Measurements from ENCODE around the gene C1orf115.
A peak's percentile ranks its signal among the peaks of the same experiment; 100 is the strongest.
"Not testable (repeated sequence)": the region's sequence is repeated elsewhere in the genome, so short reads cannot be mapped to it uniquely, and the experiment has no call there.

The C1orf115 gene

DNA sequence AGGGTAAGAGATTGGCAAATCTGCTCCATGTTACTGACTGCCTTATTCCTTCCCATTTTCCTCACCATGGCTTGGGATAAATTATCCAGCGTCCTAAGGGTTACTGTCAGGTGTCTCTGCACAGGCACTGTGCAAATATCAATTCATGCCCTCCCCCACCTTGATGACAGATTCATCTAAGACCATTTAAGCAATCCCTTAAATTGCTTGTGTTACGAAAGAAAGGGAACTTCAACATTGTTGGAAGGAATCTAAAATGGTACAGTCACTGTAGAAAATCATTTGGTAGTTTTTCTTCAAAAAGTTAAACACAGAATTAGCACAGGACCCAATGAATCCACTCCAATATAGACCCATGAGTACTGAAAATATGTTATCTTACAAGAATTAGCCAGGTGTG, 40.3 kb downstream of the C1orf115 start:
- DNase-seq, result no peak

DNA sequence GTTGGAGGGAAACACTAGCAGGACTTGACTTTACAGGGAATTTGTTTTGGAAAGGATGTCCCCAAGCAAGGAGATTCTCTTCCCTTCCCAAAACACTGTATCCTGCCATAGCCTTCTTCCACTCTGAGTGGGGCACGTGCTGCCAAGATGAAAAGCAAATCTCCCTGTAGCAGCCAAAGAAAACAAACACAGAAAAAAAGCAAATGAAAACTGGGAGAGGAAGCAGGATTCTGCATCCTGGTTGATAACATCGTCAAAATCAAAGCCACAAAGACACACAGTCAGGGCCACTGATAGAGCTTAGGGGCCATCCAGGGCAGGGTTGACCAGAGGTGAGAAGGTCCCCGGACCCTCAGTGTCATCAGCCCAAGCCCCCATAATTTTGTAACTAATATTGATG, 42.0 kb downstream of the C1orf115 start:
- DNase-seq, result no peak

DNA sequence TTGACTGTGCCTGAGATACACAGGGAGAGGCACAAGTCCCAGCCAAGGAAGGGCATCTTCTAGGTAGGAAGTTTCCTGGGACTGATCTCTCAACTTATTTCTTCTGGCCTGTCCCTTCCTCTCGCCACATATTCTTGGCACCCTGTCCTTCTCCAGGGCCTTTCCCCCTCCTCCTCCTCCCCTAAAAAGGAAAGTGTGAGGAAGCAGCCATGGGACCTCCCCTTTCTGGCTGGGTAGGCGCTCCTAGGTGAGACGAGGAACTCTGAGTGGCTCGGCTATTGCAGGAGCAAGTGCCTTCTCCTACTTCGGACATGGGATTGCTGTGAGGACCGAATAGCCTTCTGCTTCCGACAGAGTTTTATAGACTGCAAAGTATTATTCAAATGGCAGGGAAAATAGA, 42.5 kb downstream of the C1orf115 start:
- no peak for DNase-seq

DNA sequence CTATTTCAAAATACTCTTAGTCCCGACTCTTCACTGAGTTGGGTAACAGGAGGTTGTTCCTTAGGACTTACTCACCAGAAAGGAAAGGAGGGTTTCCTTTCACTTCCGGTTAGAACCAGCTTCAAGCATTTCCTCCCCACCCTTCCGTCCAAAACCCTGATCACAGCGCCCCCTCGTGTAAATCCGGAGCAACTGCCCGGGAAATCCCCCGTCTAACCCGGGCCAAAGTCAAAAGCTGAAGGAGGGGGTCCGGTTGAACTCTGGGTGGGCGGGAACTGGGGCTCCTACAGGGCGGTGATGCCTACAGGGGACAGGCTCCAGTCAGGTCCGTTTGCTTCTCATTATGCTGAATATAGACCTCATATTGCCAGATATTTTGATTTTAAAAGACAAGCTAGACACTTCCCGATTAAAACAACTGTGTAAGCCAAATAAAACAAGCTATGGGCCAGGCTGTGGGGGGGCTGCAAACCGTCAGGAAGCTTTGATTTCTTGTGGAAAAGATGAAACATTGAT, 43.0 kb downstream of the C1orf115 start:
- DNase-seq, result peak; percentile 85 to 86

DNA sequence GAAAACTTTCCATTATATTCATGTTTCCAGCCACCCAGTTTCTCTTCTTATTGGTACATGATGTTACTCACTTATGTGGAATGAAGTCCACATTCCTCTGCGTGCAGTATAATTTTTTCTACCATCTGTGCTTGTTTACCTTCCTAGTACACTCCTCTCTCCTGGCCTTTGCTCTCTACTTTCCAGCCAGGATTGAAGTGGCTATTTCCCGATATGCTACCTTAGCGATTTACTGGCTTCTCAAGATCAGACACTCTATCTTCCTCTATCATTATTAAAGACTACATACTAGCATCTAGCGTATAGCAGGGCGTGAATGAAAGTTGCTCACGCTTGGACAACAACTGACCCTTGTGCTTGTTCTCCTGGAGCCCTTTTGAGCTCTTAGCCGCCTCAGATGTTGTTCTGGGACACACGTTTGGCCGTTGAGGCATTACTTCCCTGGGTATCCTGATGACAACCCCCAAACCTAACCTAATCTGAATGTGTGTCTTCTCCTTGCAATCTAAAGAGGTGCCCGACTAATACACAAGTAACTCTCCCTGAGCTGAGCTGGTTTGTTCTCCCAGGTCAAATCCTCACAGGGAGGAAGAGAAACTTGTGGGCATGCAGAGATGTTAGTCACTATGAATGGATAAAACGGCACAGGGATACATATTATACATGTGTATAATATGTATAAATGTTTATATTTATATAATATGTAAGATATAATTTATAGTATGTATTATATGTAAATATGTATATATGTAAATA, 44.6 kb downstream of the C1orf115 start:
- DNase-seq, result no peak

DNA sequence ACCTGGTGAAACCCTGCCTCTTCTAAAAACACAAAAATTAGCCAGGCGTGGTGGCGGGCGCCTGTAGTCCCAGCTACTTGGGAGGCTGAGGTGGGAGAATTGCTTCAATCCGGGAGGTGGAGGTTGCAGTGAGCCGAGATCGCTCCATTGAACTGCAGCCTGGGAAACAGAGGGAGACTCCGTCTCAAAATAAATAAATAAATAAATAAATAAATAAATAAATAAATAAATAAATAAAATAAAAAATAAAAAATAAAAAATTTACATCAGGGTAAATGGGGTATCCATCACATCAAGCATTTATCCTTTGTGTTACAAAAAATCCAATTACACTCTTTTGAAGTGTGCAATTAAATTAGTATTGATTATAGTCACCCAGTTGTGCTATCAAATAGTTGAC, 46.1 kb downstream of the C1orf115 start:
- not testable (repeated sequence) for DNase-seq

DNA sequence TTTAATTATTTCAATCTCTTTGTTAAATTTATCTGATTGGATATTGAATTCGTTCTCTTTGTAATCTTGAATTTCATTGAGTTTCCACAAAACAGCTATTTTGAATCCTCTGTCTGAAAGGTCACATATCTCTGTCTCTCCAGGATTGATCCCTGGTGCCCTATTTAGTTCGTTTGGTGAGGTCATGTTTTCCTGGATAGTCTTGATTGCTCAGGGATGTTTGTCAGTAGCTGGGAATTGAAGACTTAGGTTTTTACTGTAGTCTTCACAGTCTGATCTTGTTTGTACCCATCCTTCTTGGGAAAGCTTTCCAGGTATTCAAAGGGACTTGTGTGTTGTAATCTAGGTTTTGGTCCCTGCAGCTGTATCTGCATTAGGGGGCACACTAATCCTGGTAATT, 51.2 kb downstream of the C1orf115 start:
- DNase-seq, result no peak

DNA sequence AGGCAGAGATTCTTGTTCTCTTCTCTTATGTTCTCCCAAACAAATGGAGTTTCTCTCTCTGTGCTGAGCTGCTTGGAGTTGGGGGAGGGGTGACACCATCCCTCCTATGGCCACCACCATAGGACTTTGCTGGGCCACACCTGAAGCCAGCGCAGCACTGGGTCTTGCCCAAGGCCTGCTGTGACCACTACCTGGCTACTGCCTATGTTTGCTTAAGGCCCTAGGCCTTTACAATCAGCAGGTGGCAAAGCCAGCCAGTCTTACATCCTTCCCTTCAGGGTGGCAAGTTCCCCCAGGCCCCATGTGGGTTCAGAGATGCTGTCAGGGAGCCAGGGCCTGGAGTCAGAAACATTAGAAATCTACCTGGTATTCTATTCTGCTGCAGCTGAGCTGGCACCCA, 51.7 kb downstream of the C1orf115 start:
- DNase-seq, result no peak

DNA sequence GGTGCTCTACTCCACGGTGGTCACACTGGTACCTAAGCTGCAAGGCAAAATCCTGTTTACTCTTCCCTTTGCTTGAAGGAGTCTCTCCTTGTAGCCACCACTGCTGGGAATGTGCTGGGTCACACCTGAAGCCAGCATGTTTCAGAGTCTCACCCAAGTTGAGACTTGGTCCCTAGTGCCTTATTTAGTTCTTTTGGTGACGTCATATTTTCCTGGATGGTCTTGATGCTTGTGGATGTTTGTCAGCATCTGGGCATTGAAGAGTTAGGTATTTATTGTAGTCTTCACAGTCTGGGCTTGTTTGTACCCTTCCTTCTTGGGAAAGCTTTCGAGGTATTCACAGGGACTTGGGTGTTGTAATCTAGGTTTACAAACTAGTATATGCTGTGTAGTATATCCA, 52.4 kb downstream of the C1orf115 start:
- DNase-seq, result no peak

DNA sequence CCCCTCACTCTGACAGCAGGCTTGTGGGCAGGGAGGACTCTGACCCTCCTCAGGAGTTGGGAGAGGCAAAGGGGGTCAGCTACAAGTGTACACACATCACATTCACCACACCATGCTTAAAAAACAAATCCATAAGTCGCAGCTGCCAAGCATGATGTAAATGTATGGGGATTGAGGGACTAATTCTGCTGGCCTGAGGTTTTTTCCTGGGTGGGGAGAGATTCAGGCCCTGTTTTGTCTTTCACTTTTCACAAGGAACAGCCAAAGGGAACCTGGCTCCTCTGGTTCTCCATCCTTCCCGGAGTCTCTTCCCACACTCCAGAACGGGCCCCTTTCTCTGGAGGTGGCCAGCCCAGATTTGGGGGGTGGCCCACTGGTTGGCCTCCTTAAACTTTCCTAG, 56.7 kb downstream of the C1orf115 start:
- no peak for DNase-seq

DNA sequence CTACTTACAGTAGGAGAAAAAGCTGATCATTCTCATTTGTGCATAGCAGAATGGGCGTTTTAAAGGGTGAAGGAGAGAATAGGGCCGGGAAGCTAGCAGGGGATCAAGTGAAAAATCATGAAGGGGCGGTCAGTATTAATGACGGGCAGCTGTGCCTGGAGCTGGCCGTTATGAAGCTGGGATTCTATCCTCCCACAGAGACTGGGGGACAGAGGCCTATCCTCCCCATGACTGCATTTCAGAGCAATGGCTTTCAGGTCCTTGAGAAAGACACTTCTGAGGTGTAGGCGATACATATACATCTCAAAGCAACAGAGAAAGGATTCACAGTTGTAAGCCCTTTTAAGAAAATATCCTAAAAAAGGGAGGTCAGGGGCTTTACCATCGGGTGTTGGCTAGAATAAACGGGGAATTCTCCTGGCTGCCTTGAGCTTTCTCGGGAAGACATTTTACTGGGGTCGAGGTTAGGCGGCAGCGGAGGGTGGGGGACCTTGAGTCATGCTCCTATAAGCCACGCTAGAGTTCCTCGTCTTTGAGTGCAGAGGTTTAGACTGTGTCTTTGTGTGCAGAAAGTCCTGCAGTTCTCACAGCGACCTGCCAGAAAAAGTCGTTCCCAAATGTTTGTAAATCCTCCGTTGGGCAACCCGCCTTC, 57.4 kb downstream of the C1orf115 start:
- no peak for DNase-seq

DNA sequence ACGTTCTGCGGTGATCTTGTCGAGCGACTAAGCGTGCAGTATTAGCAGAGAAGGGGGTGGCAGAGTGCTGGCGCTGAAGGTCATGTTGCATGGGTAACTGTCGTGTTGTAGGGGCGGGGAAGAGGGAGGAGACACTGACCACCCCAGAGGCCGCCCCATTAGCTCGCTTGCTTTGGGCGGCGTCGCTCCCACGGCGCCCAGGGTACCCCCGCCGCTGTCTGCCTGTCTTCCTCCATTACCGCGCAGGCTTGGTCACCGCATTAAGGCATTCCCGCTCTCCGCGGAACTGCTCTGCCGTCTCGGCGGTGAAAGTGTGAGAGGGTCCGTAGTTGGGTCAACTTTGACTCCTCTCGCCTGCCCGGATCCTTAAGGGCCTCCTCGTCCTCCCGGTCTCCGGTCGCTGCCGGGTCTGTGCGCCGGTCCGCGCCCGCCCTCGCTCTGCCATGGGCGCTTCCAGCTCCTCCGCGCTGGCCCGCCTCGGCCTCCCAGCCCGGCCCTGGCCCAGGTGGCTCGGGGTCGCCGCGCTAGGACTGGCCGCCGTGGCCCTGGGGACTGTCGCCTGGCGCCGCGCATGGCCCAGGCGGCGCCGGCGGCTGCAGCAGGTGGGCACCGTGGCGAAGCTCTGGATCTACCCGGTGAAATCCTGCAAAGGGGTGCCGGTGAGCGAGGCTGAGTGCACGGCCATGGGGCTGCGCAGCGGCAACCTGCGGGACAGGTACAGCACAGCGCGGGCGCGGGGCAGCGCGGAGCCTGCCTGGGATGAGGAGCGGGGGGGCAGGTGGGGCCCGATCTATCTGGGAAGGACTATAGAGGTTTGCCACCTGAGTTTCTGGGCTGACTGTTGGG, 58.1 kb downstream of the C1orf115 start, which contains the start of gene MTARC2:
MTARC2 (plus strand) TSS at position 234 of the 846 bp plus-strand sequence; CDS start at position 444, 210 bp downstream.
- DNase-seq, result peak; percentile 72 to 85
